Activated naive CD8-positive, alpha-beta T cell treated with anti-CD3 and anti-CD28 coated beads, Interleukin-2, amount 50 U/mL, for 16 hours (primary cell): Measurements from ENCODE around the gene OR51B6.
"Not testable (repeated sequence)": the region's sequence is repeated elsewhere in the genome, so short reads cannot be mapped to it uniquely, and the experiment has no call there.

Source experiments
- DNase-seq: peaks from one replicate; pipeline ENCODE4 v3.0.0-alpha.2; 2020; ENCODE audit warnings: low read depth, low spot score

Gene OR51B6

GRCh38 chr11:5351208-5351607 is at the start of gene OR51B6:
Gene OR51B6, plus strand, starts transcription at chr11:5351508. Its CDS starts 0 bp downstream, at chr11:5351508.
- no peak for DNase-seq

- no peak for DNase-seq
These were observed 49.5 kb upstream of the OR51B6 start, which contains the start of gene OR51B4 for GRCh38 chr11:5301846-5302245. Gene OR51B4, minus strand, starts transcription at chr11:5301946. Its CDS starts 0 bp downstream, at chr11:5301946.

- DNase-seq: no peak
These were observed 47.7 kb upstream of the OR51B6 start for GRCh38 chr11:5303626-5304025.

- DNase-seq: no peak
These were observed 47.3 kb upstream of the OR51B6 start for GRCh38 chr11:5304046-5304445.

GRCh38 chr11:5307256-5308019 is 43.9 kb upstream of the OR51B6 start:
- DNase-seq: no peak

- DNase-seq: no peak
These were observed 40.9 kb upstream of the OR51B6 start for GRCh38 chr11:5310423-5310822.

GRCh38 chr11:5313326-5314023 is 37.8 kb upstream of the OR51B6 start:
- not testable (repeated sequence) for DNase-seq

GRCh38 chr11:5317292-5317691 is 34.0 kb upstream of the OR51B6 start:
- no peak for DNase-seq

GRCh38 chr11:5324197-5324596 is 27.1 kb upstream of the OR51B6 start, which contains the start of gene OR51B2:
Gene OR51B2, minus strand, starts transcription at chr11:5324297. Its CDS starts 0 bp downstream, at chr11:5324297.
- DNase-seq: no peak

GRCh38 chr11:5335170-5335569 is 16.1 kb upstream of the OR51B6 start:
- DNase-seq: no peak

- DNase-seq: no peak
These were observed 15.0 kb upstream of the OR51B6 start for GRCh38 chr11:5336331-5336730.

GRCh38 chr11:5337253-5337652 is 14.1 kb upstream of the OR51B6 start:
- DNase-seq: not testable (repeated sequence)

- no peak for DNase-seq
These were observed 11.5 kb upstream of the OR51B6 start for GRCh38 chr11:5339771-5340322.

GRCh38 chr11:5343474-5344335 is 7.6 kb upstream of the OR51B6 start, which contains the start of gene OR51B5:
Gene OR51B5, minus strand, starts transcription at chr11:5343524. Its CDS starts 0 bp downstream, at chr11:5343524.
- no peak for DNase-seq

- no peak for DNase-seq
These were observed 5.5 kb upstream of the OR51B6 start for GRCh38 chr11:5345831-5346230.

- no peak for DNase-seq
These were observed 2.6 kb upstream of the OR51B6 start for GRCh38 chr11:5348551-5349194.

GRCh38 chr11:5349550-5349949 is 1.8 kb upstream of the OR51B6 start:
- DNase-seq: no peak

- not testable (repeated sequence) for DNase-seq
These were observed 4.7 kb downstream of the OR51B6 start for GRCh38 chr11:5356031-5356430.

- DNase-seq: no peak
These were observed 10.8 kb downstream of the OR51B6 start for GRCh38 chr11:5362017-5362625.

- no peak for DNase-seq
These were observed 12.4 kb downstream of the OR51B6 start for GRCh38 chr11:5363679-5364078.
